Measurements from ENCODE around the gene SLC8B1.

DNA sequence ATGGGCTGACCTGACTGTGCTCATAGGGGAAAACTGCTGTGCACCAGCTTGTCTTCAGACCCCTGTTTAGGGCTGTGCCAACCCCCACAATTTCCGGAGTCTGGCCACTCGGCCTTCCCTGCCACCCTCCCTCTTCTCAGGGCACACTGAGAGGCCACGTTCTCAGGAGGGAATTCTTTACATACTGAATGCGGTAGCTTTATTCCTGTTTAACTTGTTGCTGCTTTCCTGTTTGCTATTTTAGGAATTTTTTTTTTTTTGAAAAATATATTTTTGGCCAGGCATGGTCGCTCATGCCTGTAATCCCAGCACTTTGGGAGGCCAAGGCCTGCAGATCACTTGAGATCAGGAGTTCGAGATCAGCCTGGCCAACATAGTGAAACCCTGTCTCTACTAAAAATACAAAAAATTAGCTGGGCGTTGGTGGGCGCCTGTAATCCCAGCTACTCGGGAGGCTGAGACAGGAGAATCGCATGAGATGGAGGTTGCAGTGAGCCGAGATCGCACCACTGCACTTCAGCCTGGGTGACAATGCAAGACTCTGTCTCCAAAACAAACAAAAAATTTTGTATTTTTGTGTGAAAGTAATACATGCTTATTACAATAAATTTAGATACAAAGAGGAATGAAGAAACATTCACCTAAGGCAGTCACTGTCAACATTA is 74.1 kb downstream of the SLC8B1 start:
- TF ChIP-seq, protein P1, sequence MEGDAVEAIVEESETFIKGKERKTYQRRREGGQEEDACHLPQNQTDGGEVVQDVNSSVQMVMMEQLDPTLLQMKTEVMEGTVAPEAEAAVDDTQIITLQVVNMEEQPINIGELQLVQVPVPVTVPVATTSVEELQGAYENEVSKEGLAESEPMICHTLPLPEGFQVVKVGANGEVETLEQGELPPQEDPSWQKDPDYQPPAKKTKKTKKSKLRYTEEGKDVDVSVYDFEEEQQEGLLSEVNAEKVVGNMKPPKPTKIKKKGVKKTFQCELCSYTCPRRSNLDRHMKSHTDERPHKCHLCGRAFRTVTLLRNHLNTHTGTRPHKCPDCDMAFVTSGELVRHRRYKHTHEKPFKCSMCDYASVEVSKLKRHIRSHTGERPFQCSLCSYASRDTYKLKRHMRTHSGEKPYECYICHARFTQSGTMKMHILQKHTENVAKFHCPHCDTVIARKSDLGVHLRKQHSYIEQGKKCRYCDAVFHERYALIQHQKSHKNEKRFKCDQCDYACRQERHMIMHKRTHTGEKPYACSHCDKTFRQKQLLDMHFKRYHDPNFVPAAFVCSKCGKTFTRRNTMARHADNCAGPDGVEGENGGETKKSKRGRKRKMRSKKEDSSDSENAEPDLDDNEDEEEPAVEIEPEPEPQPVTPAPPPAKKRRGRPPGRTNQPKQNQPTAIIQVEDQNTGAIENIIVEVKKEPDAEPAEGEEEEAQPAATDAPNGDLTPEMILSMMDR (IDR thresholded peaks at IDR 0.05) = no peak
- TF ChIP-seq PBX3 (IDR thresholded peaks at IDR 0.05) = no peak
- TF ChIP-seq EP300 (IDR thresholded peaks at IDR 0.05) = no peak
- TF ChIP-seq KDM1A (IDR thresholded peaks at IDR 0.05; ENCODE audit: low read depth) = no peak
